ENCODE measurements around the gene KLHL42.
"Not testable (repeated sequence)": the region's sequence is repeated elsewhere in the genome, so short reads cannot be mapped to it uniquely, and the experiment has no call there.

Gene KLHL42

DNA sequence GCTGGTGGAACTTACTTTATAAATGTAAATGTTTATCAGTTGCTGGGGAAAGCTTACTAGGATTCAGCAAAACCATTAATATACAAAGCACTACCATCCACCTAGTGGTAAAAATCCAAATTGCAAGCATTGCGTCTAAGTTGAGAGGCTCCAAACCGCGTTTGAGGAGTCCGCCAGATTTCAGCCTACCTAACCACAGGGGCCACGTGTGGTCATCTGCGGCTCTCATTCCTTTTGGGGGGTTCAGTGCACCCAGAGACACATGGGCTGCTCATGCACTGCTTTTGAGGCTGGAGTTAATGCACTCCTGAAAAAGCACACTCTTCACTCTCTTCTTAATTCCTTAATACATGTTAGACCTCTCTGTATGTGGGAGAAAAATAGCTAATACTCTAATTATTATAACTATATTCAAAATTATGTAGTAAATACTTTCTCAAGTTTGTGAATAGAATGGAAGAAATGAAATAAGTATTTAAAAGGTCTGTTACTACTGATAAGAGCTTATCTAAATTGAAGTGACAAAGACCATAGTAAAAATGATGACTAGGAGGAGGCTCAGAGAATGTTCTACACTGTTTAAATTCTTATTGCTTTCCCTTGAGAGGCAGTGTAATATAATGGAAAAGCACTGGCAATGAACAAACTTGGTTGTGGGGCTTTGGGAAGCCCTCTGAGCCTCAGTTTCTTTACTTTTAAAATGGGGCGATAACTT lies 41.4 kb downstream of the KLHL42 start:
- peak in 1 of 2 donors; percentile 36 for DNase-seq

DNA sequence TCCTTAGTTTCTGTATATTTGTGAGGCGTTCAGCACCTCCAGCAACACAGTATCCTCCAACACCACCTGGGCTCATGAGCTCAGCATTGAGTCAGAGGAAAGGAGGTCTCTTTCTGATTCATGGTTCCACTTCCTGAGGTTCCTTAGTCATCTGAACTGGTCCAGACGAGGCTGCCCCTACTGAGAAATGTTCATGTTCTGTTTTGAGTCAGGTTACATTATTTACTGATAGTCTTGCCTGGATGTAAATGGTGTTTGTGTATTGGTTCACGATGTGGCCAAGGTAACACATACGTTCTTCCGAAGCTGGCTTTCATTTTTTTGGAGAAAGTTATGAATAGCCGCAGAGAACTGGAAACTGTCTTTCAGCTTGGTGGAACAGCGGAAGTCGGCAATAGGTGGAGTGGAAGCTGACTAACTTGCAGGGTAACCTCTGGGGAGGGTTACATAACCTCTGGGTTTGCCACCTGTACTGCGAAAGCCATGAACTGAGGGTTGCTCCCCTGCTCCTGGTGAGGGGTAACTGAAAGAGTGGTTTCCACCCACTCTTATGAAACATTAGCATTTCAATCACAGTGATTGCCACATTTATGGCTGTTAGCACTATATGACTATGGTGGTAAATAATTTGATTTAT lies 42.2 kb downstream of the KLHL42 start:
- DNase-seq: peak; percentile 60 to 76

DNA sequence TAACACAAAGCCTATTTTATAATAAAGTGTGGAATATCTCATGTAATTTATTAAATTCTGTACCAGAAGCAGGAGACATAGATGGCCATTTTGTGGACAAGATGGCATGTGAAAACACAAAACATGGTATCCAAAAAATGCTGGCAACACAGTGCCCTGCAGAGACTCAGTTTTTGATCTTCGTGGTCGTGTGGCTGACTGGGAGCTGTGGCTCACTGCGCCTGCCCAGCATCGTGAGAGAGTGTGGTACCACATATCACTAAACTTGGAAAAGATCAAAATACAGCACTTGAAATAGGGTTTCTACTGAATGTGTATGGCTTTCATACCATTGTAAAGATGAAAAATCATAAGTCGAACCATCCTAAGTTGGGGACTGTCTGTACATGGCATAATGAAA lies 43.0 kb downstream of the KLHL42 start:
- no peak for DNase-seq

DNA sequence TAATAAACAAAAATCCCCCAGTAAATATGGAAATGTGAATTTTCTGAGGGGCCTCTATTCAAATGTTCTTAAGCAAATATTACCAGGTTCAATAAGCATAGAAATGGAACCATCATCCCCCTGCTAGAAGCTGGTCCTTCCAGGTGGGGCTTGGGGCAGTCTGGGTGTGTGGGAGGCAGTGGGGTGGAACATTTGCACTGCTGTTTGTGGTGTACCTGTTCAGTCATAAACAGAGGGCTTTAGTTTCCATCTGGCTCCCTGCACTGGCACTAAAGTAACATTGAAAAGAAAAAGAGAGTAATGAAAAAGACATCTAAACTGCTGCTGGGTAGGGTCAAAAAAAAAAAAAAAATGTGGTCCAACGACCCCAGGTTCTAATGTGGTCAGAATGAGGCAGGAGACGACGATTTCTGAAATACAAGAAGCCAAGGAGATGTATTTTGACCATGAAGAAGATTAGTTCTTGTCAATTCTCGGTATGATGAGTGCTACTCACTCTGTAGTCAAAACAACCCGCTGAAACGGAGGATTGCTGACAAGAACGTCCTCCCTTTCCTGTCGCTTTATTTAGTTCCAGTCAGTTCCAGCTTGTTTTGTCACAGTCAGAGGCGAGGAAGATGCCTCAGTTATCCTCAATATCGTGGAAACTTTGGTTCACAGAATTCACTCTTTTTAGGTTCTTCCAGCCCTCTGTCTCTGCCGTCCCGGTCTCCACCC lies 44.3 kb downstream of the KLHL42 start:
- no peak for DNase-seq

DNA sequence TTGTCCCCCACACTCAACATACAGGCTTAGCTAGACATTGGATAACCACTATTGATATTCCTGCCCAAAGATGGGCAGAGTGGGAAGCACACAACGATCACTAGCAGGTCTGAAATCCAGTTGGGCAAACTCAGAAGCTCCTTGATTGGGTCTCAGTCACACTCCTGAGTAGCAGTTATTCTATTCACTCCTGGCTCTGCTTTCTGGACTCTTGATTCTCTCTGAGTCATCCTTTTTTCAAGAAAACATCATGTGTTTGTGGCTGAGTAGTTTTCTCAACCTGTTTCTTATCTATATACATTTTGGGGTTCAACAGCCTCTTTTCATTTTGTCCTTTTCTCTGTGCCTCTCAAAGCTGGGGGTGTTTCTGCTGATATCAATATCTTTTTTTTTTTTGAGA lies 46.0 kb downstream of the KLHL42 start:
- DNase-seq: no peak

DNA sequence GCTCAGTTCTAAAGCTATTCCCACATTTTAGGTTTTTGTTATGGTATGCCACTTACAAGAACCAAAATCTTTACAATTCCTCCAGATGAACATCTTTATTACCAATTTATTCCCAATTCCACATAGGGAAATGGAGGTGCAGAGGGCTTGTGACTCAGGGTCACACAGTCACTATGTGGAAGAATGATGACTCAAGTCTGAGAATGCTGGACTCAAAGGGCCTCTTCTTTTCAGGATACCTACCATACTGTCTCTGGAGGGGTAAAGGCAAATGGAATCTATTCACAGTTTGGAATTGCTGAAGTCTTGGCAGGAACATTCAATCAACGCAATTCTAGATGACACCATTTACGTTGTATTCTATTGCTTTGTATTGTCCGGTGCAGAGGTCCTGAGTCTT lies 48.2 kb downstream of the KLHL42 start:
- no peak for DNase-seq

DNA sequence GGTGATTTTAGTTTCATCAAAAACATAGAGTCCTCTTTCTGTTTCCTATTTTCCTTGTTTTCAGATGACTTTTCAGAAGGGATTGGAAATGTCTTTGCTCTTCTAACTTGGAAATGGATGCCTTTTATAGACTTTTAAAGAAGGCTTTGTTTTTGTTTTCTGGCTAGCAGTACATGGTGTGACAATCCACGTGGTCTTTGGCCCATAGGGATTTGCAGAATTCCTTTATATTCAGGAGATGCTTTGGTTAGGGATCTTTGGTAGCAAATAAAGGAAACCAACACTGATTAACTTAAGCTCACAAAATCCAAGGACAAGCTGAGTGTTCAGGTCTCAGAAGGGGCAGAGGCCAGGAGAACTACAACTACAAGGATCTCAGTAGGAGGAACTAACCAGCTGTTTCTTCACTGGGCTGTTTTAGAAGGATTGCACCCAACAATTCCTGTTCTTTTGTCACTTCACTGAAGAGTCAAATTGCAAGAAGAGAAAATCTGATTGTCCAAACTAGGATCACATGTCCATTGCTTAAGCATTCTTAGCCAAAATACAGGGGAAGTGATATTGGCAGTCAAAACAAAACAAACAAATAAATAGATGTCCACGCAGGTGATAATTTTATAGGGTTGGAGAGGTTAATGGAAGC lies 58.6 kb downstream of the KLHL42 start:
- no peak for DNase-seq

DNA sequence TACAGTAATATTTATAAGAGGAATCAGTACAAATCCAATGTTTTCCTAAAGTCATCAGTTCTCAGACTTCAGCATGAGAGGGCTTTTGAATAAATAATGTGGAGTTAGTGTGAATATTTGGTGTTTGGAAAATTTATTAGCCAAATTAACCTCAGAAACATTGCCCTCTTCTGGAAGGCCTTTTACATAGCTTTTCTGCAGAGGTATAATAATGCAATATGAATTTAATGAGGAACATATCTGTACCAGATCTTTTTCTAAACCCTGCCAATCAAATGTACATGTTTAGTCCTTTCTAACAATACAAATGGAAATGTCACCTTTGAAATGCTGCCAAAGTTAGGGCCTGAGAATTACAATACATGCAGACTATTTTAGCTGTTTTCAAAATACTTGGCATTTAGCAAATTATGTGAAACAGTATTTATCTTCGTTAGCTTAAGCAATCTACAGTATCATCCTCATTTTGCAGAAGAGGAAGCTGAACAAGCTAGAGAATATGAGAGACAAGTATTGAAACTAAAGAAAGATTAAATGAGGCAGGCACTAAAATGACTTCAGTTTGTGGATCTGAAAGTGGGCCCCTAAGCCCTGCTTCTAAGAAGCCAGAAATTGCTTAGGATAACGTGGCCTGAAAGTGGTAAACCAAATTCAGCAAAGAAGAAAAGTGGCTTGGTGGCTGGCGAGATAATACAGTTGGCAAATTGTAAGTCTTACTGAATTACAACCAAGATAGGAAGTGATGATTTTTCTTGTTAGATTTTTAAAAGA lies 60.4 kb downstream of the KLHL42 start:
- DNase-seq: no peak

DNA sequence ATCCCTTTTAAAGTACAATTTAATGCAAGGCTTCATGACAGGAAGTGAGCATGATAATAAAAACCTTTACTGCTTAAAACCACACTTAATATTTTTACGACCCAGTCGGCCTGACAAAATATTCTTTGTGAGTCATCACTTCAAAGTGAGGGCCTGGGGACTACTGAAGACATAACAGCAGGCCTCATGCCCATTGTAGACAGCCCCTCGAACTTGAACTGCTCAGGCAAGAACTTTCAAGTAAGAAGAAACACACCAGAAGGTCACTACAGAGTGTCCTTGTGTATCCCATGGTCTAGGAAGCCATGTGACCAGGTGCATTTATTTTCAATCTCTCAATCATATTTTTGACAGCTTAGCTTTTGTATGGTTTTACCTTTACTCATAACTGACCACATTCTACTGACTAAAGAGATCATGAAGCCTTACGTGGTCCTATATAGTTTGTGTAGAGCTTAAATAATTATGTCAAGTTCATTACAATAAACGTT lies 61.4 kb downstream of the KLHL42 start:
- DNase-seq: no peak

DNA sequence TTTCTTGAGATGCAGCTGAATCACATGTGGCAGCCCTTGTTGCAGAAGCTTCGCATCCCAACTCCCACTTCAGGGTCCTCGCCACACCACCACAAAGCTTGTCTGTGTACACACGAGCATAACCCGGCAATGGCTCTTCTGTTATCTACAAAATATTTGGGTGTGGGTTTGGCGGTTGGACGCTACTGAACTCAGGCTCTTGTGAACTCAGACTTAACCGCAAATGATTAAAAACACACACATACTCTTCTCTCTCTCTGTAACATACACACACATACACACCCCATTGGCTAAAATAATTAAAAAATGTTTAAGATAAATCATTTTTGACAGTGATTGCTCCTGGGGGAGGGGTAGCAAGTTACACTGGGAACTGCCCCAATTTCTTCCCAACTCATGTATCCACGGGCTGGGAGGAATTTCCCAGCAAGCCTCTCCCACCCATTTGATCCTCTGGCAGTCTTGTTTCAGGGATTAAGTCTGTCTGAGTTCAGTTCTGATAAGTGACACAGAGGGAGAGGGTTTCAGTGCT lies 63.7 kb downstream of the KLHL42 start:
- DNase-seq: no peak

DNA sequence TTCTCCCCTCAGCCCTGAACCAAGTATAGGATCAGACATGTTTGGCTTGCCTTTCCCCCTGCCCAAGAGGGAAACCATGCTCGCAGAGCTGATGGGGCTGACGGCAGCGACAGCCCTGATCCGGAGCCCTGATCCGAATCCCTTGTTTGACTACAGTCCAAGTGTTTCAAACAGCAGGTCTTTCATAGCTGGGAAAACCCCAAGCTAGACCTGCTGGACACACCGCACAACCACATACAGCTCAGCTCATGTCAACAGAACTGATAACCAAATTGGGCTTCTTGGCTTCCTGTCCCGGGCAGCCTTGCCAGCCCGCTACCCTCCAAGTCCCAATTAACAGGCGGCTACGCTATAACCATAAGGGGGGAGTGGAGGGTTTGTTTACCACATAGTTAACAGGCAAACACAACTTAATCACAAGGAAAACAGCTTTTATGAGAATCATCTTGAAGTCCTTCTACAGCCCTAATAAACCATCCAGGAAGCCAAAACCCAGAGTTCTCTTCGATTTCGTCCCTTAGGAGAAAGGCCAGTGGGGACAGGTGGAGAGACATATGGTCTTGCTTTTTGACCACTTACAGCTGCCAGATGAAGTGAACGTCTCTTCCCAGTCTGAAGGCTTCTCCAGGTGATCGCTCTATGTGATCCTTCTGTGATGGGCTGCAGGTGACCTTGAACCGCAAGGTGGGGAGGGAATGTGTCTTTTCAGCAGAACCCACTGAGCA lies 64.5 kb downstream of the KLHL42 start:
- no peak for DNase-seq

DNA sequence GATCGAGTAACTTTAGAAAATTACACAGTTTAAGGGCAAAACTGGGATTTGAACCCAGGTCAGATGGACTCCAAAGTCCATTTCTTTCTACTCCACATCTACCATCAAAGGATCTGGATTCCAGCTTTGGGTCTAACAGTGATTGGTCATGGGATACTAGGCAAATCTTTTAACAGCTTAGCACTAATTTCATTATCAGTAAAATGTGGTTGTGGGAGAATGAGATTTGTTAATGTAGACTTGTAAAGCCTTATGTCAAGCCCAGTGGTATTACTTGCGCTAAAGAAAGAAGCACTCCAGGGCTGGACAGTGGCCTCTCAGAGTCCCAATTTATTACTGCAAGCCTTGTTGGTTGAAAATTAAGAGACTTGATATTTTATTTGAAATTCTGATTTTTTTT lies 65.2 kb downstream of the KLHL42 start:
- DNase-seq: no peak

DNA sequence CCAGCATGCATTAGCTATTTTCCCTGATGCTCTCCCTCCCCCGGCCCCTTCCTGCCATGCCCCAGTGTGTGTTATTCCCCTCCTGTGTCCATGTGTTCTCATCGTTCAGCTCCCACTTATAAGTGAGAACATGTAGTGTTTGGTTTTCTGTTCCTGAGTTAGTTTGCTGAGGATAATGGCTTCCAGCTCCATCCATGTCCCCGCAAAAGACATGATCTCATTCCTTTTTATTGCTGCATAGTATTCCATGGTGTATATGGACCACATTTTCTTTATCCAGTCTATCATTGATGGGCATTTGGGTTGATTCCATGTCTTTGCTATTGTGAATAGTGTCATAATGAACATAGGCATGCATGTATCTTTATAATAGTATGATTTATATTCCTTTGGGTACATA lies 65.7 kb downstream of the KLHL42 start:
- not testable (repeated sequence) for DNase-seq

DNA sequence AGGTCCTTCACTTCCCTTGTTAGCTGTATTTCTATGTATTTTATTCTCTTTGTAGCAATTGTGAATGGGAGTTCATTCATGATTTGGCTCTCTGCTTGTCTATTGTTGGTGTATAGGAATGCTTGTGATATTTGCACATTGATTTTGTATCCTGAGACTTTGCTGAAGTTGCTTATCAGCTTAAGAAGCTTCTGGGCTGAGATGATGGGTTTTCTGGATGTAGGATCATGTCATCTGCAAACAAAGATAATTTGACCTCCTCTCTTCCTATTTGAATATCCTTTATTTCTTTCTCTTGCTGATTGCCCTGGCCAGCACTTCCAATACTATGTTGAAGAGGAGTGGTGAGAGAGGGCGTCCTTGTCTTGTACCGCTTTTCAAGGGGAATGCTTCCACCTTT lies 67.3 kb downstream of the KLHL42 start:
- DNase-seq: not testable (repeated sequence)

DNA sequence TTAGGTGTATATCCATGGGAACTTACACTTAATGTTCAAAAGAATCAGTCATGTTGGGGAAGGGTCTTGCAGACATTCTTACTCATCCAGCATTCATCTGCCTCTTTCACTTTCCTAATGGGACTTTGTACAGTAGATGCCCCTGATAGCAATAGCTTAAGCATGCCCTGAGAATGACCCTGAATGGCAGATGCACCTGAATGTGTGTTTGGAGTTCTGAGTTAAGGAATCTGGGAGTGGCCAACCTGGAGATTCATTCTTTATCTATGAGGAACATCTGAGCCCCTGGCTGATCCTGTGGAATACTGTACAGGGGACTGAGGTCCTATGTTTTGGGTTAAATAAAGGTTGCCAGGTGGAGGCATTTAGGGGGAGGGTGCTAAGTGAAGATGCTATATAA lies 71.3 kb downstream of the KLHL42 start:
- DNase-seq: no peak

DNA sequence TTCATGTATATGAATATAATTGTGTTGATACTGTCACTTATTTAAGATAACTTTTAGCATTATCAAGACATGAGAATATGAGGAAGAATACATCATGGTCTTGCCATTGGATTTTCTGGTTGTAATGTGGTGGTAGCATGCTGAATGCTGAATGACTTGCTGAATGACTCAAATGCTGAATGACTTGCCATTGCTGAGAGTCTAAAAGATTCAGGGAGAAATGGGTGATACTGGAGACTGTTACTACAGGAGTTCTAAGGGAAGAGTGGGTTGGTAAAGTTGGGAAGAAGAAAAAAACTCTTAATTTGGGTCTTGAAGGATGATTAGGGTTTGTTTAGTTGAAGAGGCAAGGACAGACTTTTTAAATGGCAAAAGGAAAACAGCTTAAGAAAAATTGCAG lies 72.1 kb downstream of the KLHL42 start:
- no peak for DNase-seq

Data from stimulated activated CD4-positive, alpha-beta T cell treated with anti-CD3 and anti-CD28 coated beads, Interleukin-2, amount 100 ng/mL, for 24 hours (primary cell).